ENCODE data around the gene RAB28.

Gene RAB28

DNA sequence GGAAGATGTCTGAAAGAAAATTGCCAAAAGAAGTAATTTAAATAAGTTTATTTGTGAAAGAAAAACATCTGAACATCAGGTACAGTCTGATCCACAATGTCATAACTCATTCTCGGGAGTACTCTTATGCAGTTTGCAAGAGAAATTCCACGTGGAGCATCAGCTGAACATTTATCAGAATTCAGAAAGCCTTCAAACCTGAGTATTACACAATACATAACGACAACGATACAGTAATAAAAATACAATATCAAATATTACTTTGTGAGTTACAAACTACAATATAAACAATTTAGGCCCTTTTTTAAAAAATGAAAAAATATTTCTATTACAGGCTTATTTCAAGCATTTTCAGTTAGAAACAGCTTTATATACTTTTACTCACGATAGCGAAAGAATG lies 116.4 kb downstream of the RAB28 start:
- DNase-seq: no peak

DNA sequence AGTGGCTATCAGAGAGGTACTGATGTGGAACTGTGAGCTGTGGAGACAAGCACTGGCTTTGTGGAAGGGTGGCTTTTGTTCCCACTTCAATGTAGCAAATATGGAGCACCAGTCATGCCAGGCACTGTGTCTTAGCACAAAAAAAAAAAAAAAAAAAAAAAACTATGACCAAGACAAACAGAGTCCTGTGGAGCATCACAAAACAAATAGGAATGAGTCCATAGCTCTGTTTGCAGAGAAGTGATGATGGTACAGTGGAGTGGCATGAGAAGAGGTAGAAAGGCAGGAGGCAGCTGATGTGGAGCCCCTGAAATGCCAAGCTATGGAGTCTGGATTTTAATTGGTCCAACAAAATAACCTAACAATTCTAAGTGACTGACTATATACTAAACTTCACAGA lies 116.9 kb downstream of the RAB28 start:
- DNase-seq: no peak

DNA sequence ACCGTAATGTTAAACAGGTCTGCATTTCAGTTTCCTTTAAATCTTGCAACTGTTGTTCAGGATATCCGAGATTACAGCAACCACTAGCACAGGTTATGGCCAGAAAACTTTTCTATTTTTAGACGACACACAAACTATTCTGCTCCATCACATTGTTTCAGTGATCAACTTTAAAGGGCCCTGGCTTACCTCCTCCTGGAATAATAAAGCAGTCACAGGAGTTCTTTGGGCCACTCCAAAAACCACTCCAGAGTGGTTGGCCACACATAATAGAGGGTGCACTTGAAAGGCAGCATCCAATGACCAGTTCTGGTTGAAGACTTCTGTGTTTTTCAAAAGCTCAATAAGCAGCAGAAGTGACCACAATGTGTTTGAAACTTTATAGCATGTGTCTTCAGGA lies 118.9 kb downstream of the RAB28 start:
- no peak for DNase-seq

DNA sequence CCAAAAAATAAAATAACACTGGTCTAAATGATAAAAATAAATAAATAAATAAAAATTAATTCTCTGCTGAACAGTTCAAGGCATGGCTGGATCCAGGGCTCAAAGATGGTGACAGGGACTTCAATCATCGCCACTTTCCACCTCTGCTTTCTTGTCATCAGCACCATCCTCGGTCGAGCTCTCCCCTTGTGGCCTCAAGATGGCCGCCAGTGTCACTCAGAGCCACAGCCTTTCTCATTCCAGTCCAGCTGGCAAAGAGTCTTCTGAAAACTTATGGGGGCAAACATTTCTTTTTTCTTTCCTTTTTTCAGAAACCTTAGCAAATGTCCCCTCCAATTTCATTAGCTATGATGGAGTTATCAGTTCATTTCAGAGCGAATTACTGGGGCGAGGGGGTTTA lies 119.5 kb downstream of the RAB28 start:
- DNase-seq: no peak

DNA sequence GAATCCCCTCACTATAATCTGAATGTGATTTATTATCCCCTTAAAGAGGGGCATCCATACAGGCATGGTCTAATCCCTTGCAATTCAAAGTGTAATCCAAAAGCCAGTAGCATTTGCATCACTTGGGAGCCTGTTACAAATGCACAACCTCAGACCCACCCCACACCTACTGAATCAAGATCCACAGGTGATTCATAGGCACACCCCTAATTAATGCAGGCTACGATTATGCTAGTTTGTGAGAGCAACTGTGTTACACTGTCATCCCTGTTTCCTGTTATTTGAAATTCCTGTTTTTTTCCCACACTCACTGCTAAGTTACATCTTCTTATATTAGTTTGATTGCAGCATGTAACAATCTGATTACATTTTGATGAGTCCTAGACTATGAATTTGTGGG lies 120.0 kb downstream of the RAB28 start:
- no peak for DNase-seq

DNA sequence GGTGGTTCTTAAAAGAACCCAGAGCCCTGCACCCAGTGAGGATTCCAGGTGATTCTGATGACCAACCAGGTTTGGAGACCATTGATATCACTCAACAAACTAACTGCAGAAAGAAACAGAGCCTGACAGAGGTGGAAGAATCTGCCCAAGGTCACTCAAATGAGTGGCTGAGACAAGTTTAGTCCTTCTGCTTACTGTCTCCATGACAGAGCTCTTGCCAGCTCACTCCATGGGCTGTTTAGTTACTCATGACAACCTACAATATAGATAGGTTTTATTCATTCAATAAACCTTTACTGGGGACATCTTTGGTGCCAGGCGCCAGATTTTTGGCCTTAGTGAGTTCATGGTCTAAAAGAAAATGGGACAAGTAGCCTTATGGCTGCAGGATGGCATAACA lies 124.3 kb downstream of the RAB28 start:
- DNase-seq: no peak

DNA sequence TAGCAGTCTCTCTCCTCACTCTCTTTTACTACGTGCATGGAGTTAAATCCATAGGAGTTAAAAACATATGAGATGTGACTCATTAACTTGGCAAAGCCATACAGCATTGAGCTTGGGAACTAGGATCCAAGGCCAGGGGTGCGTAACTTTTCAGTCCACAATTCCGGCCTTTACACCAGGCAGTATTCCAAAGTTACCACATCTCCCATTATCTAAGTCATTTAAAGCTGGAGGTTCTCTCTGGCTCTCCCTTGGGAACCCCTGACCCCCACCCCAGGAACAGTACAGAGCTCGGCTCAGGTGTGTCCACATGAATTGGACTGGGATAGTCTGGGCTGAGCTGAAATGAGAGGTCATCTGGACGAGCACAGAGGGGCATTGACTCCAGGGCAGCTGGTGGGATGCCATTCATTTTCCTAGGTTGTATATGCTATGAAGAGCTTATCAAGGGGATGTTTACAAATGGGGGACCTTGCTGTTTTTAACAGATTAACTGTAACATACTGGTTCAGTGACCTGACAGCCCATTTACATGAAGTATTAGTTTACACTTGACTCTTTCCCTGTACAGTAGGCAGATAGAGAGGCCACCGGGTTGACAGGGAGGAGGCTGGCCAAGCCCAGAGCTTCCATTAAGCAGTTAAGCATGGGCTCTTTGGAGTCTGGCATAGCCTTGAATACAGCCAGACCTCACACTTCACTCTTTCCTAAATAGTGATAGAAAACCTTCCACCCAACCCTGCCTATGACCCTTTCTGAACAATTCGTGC lies 128.8 kb downstream of the RAB28 start:
- no peak for DNase-seq

DNA sequence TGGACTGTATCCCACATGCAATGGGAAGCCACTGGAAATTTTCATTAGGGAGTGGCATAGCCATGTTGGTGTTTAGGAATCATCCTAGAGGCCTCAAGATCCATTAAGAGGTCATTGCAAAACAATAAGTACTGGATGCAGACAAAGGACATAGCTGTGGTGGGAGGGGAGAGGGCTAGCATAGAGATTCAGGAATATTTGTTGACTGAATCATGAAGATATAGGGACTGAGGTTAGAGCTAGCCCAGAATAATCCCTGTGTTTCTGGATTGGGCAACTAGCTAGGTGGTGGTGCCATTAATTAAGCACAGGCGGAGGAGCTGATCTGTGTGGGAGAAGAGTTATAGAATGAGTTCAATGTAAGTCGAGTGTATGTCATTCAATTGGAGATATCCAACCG lies 135.0 kb downstream of the RAB28 start:
- DNase-seq: no peak

DNA sequence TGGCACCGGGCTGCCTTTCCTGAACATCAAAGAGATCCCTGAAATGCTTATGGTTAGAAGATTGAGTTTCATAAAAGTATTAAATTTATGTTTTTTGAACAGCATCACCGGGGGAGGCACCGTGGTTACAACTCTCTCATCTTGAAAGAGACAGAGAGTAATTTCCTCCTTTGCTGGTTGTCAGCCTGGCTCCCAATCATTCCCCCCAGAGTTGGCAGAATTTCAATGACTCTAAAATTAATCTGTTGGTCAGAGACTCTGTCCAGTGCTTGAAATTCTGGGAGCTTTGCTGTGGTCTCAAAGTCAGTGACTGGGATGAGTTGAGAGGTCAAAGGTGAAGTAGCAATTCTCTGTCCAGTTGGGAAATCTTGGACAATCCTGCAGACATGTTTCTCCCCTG lies 135.9 kb downstream of the RAB28 start:
- DNase-seq: no peak

DNA sequence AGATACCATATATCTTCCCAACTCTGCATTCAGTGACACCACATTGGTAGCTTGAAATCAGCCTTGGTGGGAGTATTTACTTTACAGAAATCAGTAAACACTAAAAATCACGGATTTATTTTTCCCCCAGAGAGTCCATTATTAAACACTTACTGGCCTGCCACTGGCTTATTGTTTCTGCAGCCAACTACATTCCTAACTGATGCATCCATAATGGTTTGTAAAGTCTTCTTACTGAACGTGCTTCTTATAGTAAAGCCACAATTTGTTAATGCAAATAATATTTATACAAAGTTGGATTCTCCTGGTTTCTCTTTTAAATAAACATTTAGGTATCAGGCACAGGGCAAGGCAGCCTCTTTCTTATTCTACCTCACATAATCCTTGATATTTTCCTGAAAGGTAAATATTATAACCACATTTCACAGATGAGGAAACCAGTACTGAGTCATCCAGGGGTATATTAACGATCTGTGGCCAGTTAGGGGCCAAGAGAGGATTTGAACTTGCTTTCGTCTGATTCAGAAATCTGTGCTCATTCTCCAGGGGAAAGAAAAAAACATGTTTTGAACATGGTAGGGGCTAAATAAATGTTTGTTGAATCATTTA lies 136.5 kb downstream of the RAB28 start:
- no peak for DNase-seq

DNA sequence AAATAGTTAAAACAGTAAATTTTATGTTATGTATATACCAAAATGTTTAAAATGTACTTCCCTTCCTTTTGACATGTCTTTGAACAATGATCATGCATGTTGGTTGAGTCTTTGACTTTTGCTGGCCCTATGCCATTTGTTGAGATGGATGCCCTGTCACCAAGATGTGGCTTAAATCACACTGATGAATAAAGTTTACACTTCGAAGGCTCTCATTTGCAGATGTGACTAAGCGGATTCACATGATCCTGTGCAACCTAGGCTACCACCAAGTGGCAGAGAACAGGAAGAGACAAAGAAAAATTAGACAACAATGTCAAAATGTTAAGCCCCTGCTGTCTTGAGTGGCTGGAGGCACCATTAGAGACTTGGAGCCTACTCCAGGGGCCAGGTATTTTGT lies 139.9 kb downstream of the RAB28 start:
- DNase-seq: no peak

DNA sequence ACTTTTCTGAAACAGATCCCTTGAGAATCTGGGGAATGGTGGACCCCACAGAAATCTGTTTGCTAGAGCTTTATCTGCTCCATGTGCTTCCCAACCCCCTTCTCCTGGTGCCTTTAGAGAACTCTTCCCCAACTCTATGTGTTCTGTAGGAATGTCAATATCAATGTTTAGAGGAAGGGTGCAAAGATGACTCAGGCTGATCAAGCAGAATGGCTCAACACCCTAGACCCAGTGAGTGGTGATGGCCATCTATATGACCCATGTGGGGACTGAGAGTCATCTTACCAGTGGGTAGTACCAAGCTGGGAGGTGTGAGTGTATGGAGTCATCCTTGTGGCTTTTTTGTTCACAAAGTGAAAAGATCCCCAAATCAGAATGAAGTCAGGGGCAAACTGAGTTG lies 143.5 kb downstream of the RAB28 start:
- DNase-seq: no peak

DNA sequence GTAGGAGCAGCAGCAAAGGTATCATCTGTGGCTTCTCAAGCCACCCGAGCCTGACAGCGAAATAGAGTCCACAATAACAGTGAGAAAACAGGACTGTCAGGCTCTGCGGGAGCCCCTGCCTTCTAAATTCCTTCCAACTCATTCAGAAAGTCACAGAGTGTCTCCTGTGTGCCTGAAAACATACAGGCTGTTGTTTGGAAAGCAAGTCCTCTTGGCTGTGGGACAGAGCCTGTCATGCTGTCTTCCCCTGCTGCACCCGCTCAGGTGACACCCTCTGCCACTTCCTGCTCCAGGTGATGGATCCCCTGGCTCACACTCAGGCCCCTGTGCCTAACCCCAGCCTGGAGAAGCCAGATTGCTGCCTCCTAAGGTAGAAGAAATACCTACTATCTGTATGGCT lies 152.3 kb downstream of the RAB28 start:
- no peak for DNase-seq

DNA sequence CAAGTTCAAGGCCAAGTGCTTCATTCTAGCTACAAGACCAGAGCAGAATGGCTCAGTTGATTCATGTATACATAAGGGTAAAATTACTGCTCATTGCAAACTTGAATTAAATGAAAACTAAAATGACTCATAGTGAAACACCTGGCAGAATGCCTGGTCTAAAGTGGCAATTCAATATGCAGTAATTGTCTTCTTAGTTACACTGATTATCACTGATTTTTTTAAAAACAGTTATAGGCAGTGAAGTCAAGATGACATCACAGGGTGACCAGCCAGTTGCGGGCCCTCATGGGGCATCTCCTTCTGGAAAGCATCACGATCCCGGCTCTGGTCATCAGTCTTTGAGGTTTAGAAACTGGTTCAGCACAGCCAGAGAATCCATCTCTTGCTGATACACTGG lies 154.2 kb downstream of the RAB28 start:
- peak in 1 of 5 experiments; percentile 66 for DNase-seq

DNA sequence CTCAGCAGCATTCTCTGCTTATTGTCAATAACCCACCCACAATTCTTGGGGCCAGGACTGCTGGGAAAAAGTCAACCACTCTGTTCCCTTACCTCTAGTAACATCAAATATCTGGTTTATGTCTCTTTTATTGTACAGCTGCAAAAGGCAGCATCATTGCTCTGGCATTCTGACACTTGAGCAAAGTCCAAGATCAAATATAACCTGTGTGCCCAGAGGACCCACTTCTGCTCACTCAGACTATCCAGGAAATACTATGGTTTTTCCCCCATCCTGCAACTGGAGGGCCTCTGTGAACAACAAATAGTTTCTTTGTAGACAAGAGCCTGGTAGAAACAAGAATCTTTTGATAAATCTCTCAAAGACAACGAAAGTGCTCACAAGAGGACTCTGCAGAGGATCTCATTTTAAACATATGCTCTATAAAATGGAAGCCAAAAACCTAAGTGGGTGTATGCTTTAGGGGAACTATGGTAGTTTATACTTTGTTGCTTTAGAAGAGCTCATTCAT lies 154.7 kb downstream of the RAB28 start:
- DNase-seq: no peak

DNA sequence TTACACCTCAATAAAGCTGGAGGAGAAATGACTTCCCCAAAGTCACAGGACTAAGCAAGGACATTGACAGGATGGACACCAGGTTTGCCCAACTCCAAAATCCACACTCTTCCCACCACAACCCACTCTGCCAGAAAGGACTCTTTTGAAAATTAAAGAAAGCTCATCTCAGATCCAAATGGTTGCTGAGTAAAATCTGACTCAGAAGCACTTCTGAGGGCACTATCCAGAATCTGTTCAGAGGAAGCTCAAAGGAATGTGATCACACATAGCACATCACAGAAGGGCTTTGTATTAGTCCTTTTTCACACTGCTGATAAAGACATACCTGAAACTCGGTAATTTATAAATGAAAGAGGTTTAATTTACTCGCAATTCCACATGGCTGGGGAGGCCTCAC lies 155.5 kb downstream of the RAB28 start:
- DNase-seq: no peak

DNA sequence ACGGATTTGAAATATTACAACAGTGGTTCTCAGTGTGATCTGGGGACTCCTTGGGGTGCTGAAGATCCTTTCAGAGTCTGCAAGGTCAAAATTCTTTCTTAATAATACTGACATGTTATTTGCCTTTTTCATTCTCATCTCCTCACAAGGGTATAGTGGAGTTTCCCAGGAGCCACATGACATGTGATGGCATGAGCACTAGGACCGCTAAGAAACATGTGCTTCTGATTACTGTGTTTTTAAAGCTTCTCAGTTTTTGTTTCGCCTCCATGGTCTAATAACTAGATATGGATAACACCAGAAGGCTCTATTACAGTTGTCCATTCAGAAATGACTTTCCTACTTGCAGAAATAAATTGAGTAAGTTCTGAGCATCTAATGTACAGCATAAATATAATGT lies 156.1 kb downstream of the RAB28 start:
- no peak for DNase-seq

DNA sequence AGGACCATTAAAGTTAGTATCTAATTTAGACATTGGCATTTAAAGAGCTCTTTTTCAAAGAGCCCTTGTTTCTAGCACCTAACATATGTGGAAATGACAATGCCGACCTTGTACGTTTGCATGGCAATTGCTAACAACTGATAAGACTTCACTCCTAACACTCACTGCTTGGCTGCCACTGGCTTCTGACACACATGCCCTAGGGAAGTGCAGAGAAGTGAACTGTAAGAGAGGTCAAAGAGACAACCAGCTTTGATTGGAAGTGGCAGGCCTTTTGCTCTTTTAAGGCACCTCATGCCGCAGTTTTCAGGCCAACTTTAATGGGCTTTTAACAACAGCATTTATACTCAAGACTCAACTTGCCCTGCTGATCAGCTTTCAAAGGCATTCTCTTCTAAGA lies 158.4 kb downstream of the RAB28 start:
- DNase-seq: no peak

DNA sequence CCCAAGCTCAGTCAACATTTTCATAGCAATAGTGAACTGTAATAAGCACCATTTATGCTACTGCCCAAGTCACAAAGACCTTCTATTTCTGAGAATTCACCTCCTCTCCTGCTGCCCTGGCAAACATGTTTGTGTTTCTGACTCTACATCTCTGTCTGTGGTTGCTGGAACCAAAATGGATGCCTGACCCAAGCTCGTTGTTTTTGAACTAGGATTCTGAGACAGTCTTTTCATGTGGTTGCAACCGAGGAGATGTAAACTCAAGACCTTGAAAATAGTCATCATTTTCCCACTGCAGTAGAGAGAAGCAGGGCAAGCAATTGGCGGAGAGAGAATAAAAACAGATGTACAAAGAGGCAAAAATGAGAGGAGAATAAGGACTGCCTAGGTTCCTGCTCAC lies 160.2 kb downstream of the RAB28 start:
- no peak for DNase-seq

DNA sequence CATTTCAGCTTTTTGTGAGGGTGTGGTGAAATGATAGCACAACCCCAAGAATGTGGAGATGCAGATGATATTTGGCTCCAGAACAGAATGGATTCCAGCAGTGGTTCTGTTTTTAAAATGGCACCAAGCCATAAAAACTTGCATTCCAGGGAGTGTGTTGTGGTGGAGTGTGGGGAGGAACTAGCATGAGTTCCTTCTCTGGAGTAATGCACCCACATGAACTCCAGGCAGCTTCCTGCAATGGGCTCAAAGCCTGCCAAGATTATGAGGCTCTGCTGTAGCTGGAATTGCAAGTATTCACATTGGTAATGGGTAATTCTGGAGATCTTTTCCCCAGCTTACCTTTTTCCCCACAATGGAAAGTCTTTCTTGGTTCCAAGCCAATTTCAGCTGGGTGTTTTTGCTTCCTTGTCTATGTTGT lies 161.4 kb downstream of the RAB28 start:
- DNase-seq: no peak
